Measurements from ENCODE around the gene WRAP53.

Gene WRAP53

GRCh38 chr17:7706631-7707354, 18.5 kb downstream of the WRAP53 start:
- H3K27me3 Mint-ChIP-seq (ENCODE audit: low read depth, poor library complexity) = peaks cover 38% of the 10 kb centered on the region

GRCh38 chr17:7707446-7707845, 19.2 kb downstream of the WRAP53 start:
- peaks cover 45% of the 10 kb centered on the region for H3K27me3 Mint-ChIP-seq (ENCODE audit: low read depth, poor library complexity)
- no peak for DNase-seq
- no peak for TF ChIP-seq CTCF (IDR thresholded peaks at IDR 0.05)
- no peak overlapping the region for H3K27ac Mint-ChIP-seq
- peaks cover 58% of the 10 kb centered on the region for H3K4me1 Mint-ChIP-seq
- H3K4me3 Mint-ChIP-seq = no peak overlapping the region
- peaks cover 15% of the 10 kb centered on the region for H3K36me3 Mint-ChIP-seq (ENCODE audit: low read depth)
- no peaks in the 10 kb centered on the region for H3K9me3 Mint-ChIP-seq

More at GRCh38 chr17:7706631-7707354, 18.5 kb downstream of the WRAP53 start:
- Mint-ChIP-seq H3K4me3 (peak overlapping the region; percentile 95), H3K4me1 (peaks cover 53% of the 10 kb centered on the region), H3K9me3 (no peaks in the 10 kb centered on the region), H3K36me3 (ENCODE audit: low read depth) (peaks cover 15% of the 10 kb centered on the region), H3K27ac (no peak overlapping the region)
- no peak for TF ChIP-seq CTCF (IDR thresholded peaks at IDR 0.05)
- DNase-seq = no peak

GRCh38 chr17:7707858-7708750, 19.8 kb downstream of the WRAP53 start:
- no peak overlapping the region for H3K27ac Mint-ChIP-seq
- H3K4me1 Mint-ChIP-seq = peaks cover 59% of the 10 kb centered on the region

GRCh38 chr17:7709031-7709430, 20.8 kb downstream of the WRAP53 start:
- H3K4me3 Mint-ChIP-seq = no peak overlapping the region
- H3K4me1 Mint-ChIP-seq = peaks cover 57% of the 10 kb centered on the region

More at GRCh38 chr17:7707858-7708750, 19.8 kb downstream of the WRAP53 start:
- peaks cover 51% of the 10 kb centered on the region for H3K27me3 Mint-ChIP-seq (ENCODE audit: low read depth, poor library complexity)
- peaks cover 15% of the 10 kb centered on the region for H3K36me3 Mint-ChIP-seq (ENCODE audit: low read depth)
- no peak for TF ChIP-seq CTCF (IDR thresholded peaks at IDR 0.05)
- no peak for DNase-seq
- H3K9me3 Mint-ChIP-seq = no peaks in the 10 kb centered on the region
- no peak overlapping the region for H3K4me3 Mint-ChIP-seq

GRCh38 chr17:7710301-7710700, 22.0 kb downstream of the WRAP53 start:
- no peak overlapping the region for H3K4me3 Mint-ChIP-seq
- TF ChIP-seq CTCF (IDR thresholded peaks at IDR 0.05) = no peak
- H3K36me3 Mint-ChIP-seq (ENCODE audit: low read depth) = peaks cover 15% of the 10 kb centered on the region
- H3K9me3 Mint-ChIP-seq = no peaks in the 10 kb centered on the region
- DNase-seq = no peak
- H3K4me1 Mint-ChIP-seq = peaks cover 62% of the 10 kb centered on the region
- peaks cover 45% of the 10 kb centered on the region for H3K27me3 Mint-ChIP-seq (ENCODE audit: low read depth, poor library complexity)
- H3K27ac Mint-ChIP-seq = no peak overlapping the region

More at GRCh38 chr17:7709031-7709430, 20.8 kb downstream of the WRAP53 start:
- H3K9me3 Mint-ChIP-seq = no peaks in the 10 kb centered on the region
- DNase-seq = no peak
- H3K36me3 Mint-ChIP-seq (ENCODE audit: low read depth) = peaks cover 15% of the 10 kb centered on the region
- no peak overlapping the region for H3K27ac Mint-ChIP-seq
- peaks cover 45% of the 10 kb centered on the region for H3K27me3 Mint-ChIP-seq (ENCODE audit: low read depth, poor library complexity)
- no peak for TF ChIP-seq CTCF (IDR thresholded peaks at IDR 0.05)
